ENCODE measurements around the gene OLA1.

DNA sequence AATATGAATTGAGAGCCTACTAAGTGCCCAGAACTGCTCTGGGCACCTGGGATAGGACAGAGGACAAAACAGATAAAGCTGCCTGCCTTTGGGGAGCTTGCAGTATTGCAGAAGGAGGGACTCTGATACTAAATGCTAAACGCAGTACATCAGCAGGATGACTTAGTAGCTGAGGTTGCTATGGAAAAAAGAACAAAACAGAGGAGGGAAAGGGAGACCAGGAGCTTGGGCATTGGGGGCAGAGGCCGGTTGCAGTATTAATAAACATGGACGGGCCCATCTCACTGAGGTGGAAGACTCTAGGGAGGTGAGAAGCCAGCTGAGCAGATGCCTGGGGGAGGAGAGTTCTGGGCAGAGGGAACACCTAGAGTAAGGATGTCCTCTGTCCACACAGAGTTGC lies 217.1 kb downstream of the OLA1 start:
- TF ChIP-seq GATA2 (IDR thresholded peaks at IDR 0.05; ENCODE audit: low read depth, low read length) (no peak), GATA3 (IDR thresholded peaks at IDR 0.05; ENCODE audit: low read depth, low read length) (no peak)
